Gastroesophageal sphincter (tissue), 3 donors: ENCODE results near the gene P2RY11.

ENCODE experiments used
- EP300 ChIP-seq: sonication (generic); formaldehyde crosslinking; IDR thresholded peaks from one replicate; pipeline ENCODE4 v1.6.1; 2017; ENCODE audit warnings: antibody characterized with exemption, mild to moderate bottlenecking
- POLR2A ChIP-seq, 2 donors: fragments of 450-650 bp; IDR thresholded peaks; one replicate each; pipeline ENCODE4 v1.6.1; 2017; ENCODE audit warnings: antibody characterized with exemption in 2 of 2, mild to moderate bottlenecking in 2 of 2, moderate library complexity in 1 of 2
- POLR2AphosphoS5 ChIP-seq: sonication (generic); formaldehyde crosslinking; IDR thresholded peaks from one replicate; pipeline ENCODE4 v1.6.1; 2017; ENCODE audit warnings: antibody characterized with exemption
- TF ChIP-seq, protein P1 (sequence below), 4 experiments: fragments of 200-600 bp in 2 of 4; fragments of 450-650 bp in 2 of 4; sonication (generic) in 1 of 4; IDR thresholded peaks; one replicate each; pipeline ENCODE4 v1.5.1; 2017 to 2019; ENCODE audit warnings: antibody characterized with exemption in 4 of 4, mild to moderate bottlenecking in 2 of 4, moderate library complexity in 2 of 4

DNA sequence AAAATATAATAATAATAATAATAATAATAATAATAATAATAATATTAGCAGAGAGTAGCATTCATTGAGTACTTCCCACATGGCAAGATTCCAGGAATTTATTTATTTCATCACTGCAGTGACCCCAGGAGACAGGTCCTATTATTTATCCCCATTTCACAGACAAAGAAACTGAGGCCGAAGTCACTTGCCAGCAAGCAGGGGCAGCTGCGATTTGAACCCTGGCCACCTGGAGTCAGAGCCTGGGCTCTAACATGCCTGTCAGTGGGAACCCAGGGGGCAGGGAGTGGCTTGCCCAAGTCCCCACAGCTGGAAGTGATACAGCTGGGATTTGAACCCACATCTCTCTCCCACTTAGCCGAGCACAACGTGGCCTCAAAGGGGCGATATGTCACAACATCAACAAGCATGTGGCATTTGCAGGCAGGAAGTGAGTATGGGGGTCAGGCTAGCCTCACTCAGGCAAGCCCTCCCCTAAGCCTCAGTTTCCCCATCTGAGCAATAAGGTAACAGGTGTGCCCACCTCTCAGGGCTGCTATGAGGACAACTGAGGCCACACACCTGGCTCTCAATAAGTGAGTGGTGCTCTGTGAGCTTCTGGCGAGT lies 22.4 kb upstream of the P2RY11 start:
- TF ChIP-seq, protein P1, sequence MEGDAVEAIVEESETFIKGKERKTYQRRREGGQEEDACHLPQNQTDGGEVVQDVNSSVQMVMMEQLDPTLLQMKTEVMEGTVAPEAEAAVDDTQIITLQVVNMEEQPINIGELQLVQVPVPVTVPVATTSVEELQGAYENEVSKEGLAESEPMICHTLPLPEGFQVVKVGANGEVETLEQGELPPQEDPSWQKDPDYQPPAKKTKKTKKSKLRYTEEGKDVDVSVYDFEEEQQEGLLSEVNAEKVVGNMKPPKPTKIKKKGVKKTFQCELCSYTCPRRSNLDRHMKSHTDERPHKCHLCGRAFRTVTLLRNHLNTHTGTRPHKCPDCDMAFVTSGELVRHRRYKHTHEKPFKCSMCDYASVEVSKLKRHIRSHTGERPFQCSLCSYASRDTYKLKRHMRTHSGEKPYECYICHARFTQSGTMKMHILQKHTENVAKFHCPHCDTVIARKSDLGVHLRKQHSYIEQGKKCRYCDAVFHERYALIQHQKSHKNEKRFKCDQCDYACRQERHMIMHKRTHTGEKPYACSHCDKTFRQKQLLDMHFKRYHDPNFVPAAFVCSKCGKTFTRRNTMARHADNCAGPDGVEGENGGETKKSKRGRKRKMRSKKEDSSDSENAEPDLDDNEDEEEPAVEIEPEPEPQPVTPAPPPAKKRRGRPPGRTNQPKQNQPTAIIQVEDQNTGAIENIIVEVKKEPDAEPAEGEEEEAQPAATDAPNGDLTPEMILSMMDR (IDR thresholded peaks at IDR 0.05) = no peak
- TF ChIP-seq POLR2A (IDR thresholded peaks at IDR 0.05) (no peak), POLR2AphosphoS5 (no peak), EP300 (no peak)
